Effector CD4-positive, alpha-beta T cell (primary cell): ENCODE results near the gene CPSF2.

Source experiments
- DNase-seq: peaks from one replicate; pipeline ENCODE4 v3.0.0-alpha.2; 2020
- total RNA-seq: gene quantifications from one replicate; lab custom pipeline; 2026; lab: John Stamatoyannopoulos, UW

Gene CPSF2
- 63.4 reads per million, percentile 73 among the genes with 10 or more reads in this experiment for total RNA-seq

- DNase-seq, result peak; percentile 82
These were observed at the start of gene CPSF2, which contains the start of gene NDUFB1 for GRCh38 chr14:92121670-92122350. Gene CPSF2 (plus strand): TSS chr14:92121969. CDS start chr14:92130985, 9,016 bp downstream. Gene NDUFB1 (minus strand): TSS chr14:92121706. CDS start chr14:92117637, 4,069 bp downstream.

GRCh38 chr14:92074555-92074954, 47.2 kb upstream of the CPSF2 start:
- no peak for DNase-seq

GRCh38 chr14:92088494-92088893, 33.3 kb upstream of the CPSF2 start:
- DNase-seq, result no peak

GRCh38 chr14:92093320-92093719, 28.4 kb upstream of the CPSF2 start:
- no peak for DNase-seq

- DNase-seq, result no peak
These were observed 22.0 kb upstream of the CPSF2 start for GRCh38 chr14:92099802-92100201.

- no peak for DNase-seq
These were observed 18.3 kb upstream of the CPSF2 start for GRCh38 chr14:92103363-92103989.

GRCh38 chr14:92105073-92105892, 16.5 kb upstream of the CPSF2 start:
- no peak for DNase-seq

GRCh38 chr14:92105893-92106142, 16.0 kb upstream of the CPSF2 start:
- DNase-seq, result peak; percentile 8

- peak; percentile 95 for DNase-seq
These were observed 15.4 kb upstream of the CPSF2 start, which contains the start of gene ATXN3 for GRCh38 chr14:92106143-92106926. Gene ATXN3 (minus strand): TSS chr14:92106582. CDS start chr14:92106552, 30 bp downstream.

GRCh38 chr14:92108345-92109254, 13.2 kb upstream of the CPSF2 start:
- DNase-seq, result no peak

- no peak for DNase-seq
These were observed 12.3 kb upstream of the CPSF2 start for GRCh38 chr14:92109490-92109889.

GRCh38 chr14:92121207-92121669, 531 bp upstream of the CPSF2 start:
- no peak for DNase-seq

- no peak for DNase-seq
These were observed 545 bp downstream of the CPSF2 start for GRCh38 chr14:92122351-92122677.

- DNase-seq, result no peak
These were observed 992 bp downstream of the CPSF2 start for GRCh38 chr14:92122761-92123160.

GRCh38 chr14:92134456-92134855, 12.7 kb downstream of the CPSF2 start:
- DNase-seq, result no peak

GRCh38 chr14:92135269-92135668, 13.5 kb downstream of the CPSF2 start:
- DNase-seq, result no peak

GRCh38 chr14:92143309-92143708, 21.5 kb downstream of the CPSF2 start:
- no peak for DNase-seq

GRCh38 chr14:92143962-92144361, 22.2 kb downstream of the CPSF2 start:
- DNase-seq, result no peak

GRCh38 chr14:92144708-92145107, 22.9 kb downstream of the CPSF2 start:
- no peak for DNase-seq

- DNase-seq, result no peak
These were observed 31.8 kb downstream of the CPSF2 start for GRCh38 chr14:92153581-92153980.

- no peak for DNase-seq
These were observed 32.6 kb downstream of the CPSF2 start for GRCh38 chr14:92154283-92154942.
